Osteocyte (in vitro differentiated cells): ENCODE results near the gene PCDH8. TPM values are rescaled to one million over a fixed set of nuclear protein-coding genes. Genes with fewer than 3 reads are reported as not detected.

Experiments
- DNase-seq: peaks from one replicate; pipeline ENCODE4 v3.0.0; 2021; ENCODE audit warnings: mixed read lengths; ENCODE audit not compliant: unreplicated experiment; ENCODE audit errors: extremely low spot score
- H3K27ac Mint-ChIP-seq: one replicate; pipeline ENCODE4 v1.8.0; 2021; ENCODE audit warnings: mild to moderate bottlenecking, mixed read lengths; ENCODE audit not compliant: unreplicated experiment
- H3K27me3 Mint-ChIP-seq: one replicate; pipeline ENCODE4 v1.8.0; 2021; ENCODE audit warnings: mixed read lengths; ENCODE audit not compliant: unreplicated experiment
- H3K36me3 Mint-ChIP-seq: one replicate; pipeline ENCODE4 v1.8.0; 2021; ENCODE audit warnings: mixed read lengths; ENCODE audit not compliant: unreplicated experiment
- H3K4me1 Mint-ChIP-seq: one replicate; pipeline ENCODE4 v1.8.0; 2021; ENCODE audit warnings: mixed read lengths; ENCODE audit not compliant: unreplicated experiment
- H3K4me3 Mint-ChIP-seq: one replicate; pipeline ENCODE4 v1.8.0; 2021; ENCODE audit warnings: mild to moderate bottlenecking, moderate library complexity, mixed read lengths; ENCODE audit not compliant: unreplicated experiment
- H3K9me3 Mint-ChIP-seq: one replicate; pipeline ENCODE4 v1.8.0; 2021; ENCODE audit warnings: mixed read lengths; ENCODE audit not compliant: unreplicated experiment
- total RNA-seq: library from RNA; stranded (reverse); gene quantifications from 2 replicates; pipeline ENCODE4 v1.2.1, GENCODE V29; 2021
- TF ChIP-seq, protein P1 (sequence below): fragments of 200-600 bp; sonication (generic); IDR thresholded peaks from 2 replicates; pipeline ENCODE4 v1.5.0; 2021; ENCODE audit warnings: antibody characterized with exemption, mild to moderate bottlenecking, moderate library complexity

Gene PCDH8
- total RNA-seq, 1 donor from 2014 or later = not detected

DNA sequence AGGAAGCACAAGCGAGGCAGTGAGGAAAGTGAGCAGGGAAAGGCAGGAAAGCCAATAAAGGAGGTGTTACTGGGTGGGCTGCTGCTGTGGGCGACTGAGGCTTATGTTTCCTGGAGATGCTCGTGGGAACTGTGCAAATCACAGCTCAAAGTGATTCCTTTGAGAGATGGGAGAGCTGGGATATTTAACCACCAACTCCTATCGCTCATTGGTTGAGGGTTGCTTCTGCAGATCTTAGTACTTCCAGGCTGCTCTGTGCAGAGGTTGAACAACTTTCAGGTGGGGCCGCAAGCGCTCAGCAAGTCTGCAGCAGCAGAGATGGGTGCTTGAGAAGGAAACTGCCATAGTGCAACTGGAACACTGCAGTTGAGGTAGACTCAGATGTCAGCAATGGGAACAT is 8.4 kb downstream of the PCDH8 start:
- no peak overlapping the region for H3K4me3 Mint-ChIP-seq
- H3K27ac Mint-ChIP-seq = no peak overlapping the region
- H3K4me1 Mint-ChIP-seq = peaks cover 2% of the 10 kb centered on the region
- no peak for DNase-seq
- peaks cover 23% of the 10 kb centered on the region for H3K27me3 Mint-ChIP-seq
- H3K9me3 Mint-ChIP-seq = peaks cover 4% of the 10 kb centered on the region
- H3K36me3 Mint-ChIP-seq = no peaks in the 10 kb centered on the region
- TF ChIP-seq, protein P1, sequence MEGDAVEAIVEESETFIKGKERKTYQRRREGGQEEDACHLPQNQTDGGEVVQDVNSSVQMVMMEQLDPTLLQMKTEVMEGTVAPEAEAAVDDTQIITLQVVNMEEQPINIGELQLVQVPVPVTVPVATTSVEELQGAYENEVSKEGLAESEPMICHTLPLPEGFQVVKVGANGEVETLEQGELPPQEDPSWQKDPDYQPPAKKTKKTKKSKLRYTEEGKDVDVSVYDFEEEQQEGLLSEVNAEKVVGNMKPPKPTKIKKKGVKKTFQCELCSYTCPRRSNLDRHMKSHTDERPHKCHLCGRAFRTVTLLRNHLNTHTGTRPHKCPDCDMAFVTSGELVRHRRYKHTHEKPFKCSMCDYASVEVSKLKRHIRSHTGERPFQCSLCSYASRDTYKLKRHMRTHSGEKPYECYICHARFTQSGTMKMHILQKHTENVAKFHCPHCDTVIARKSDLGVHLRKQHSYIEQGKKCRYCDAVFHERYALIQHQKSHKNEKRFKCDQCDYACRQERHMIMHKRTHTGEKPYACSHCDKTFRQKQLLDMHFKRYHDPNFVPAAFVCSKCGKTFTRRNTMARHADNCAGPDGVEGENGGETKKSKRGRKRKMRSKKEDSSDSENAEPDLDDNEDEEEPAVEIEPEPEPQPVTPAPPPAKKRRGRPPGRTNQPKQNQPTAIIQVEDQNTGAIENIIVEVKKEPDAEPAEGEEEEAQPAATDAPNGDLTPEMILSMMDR = no peak

DNA sequence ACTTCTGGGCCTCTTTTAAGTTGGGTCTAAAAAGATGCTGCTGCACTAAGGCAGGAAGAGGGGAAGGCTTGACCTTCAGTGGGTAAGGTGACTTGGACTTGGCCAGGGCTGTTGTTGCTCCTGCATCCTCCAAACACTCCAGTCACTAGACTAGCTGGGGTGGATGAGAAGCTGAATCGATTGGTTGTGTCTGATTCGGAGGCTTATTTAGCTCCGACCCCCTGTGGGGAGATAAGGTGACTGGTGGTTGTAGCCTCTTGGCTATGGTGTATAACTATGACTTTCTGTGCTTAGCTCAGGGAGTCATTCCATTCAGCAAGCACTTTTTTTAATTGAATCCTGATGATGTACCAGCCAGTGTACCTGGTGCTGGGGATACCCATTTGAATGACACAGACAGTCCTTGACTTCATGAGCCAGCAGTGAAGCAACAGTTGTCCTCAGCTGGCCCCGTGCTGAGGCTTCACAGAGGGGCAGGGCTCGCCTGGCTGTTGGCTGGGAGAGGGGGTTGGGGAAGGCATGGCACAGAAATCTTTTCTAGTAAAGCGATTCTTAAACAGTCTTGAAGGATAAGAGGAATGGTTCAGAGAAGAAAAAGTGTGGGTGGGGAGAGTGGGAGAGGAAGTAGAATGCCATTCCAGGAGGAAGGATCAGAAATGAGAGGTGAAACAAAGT is 9.9 kb downstream of the PCDH8 start:
- Mint-ChIP-seq H3K9me3 (no peaks in the 10 kb centered on the region), H3K4me1 (no peaks in the 10 kb centered on the region), H3K27me3 (peaks cover 11% of the 10 kb centered on the region), H3K4me3 (no peak overlapping the region), H3K36me3 (no peaks in the 10 kb centered on the region), H3K27ac (no peak overlapping the region)
- no peak for DNase-seq
- TF ChIP-seq, protein P1 = no peak

GRCh38 chr13:52837850-52838249 is 10.6 kb downstream of the PCDH8 start:
- H3K27ac Mint-ChIP-seq = no peak overlapping the region
- TF ChIP-seq, protein P1 = no peak
- no peak for DNase-seq
- H3K36me3 Mint-ChIP-seq = no peaks in the 10 kb centered on the region
- peaks cover 4% of the 10 kb centered on the region for H3K27me3 Mint-ChIP-seq
- H3K4me3 Mint-ChIP-seq = no peak overlapping the region
- H3K9me3 Mint-ChIP-seq = no peaks in the 10 kb centered on the region
- no peaks in the 10 kb centered on the region for H3K4me1 Mint-ChIP-seq

DNA sequence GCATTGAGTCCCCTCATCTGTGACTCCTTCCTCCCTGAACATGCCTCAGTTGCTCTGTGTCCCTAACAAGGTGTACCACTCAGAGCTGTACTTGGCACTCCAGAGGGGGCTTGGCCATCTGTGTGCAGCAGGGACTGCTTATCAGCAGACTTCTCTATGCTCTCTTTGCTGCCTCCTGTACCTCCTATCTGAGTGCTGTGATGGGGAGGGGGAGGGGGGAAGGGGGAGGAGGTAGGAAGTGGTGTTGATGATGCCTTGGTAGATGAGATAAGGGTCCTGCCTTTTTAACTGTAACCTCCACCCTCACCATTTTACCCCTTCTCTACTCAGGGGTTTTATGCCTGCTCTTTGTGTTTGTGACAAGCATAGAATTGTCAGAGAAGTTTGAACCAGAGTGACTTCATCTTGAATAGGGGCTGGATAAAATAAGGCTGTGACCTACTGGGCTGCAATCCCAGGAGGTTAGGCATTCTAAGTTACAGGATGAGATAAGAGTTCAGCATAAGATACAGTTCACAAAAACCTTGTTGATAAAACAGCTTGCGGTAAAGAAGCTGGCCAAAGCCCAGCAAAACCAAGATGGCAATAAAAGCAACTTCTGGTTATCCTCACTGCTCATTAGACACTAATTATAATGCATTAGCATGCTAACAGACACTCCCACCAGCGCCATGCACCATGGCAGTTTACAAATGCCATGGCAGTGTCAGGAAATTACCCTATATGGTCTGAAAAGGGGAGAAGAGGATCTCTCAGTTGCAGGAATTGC is 13.2 kb downstream of the PCDH8 start:
- TF ChIP-seq, protein P1 = no peak
- no peak for DNase-seq
- Mint-ChIP-seq H3K27me3 (no peaks in the 10 kb centered on the region), H3K4me3 (no peak overlapping the region), H3K9me3 (no peaks in the 10 kb centered on the region), H3K4me1 (no peaks in the 10 kb centered on the region), H3K27ac (no peak overlapping the region), H3K36me3 (no peaks in the 10 kb centered on the region)

DNA sequence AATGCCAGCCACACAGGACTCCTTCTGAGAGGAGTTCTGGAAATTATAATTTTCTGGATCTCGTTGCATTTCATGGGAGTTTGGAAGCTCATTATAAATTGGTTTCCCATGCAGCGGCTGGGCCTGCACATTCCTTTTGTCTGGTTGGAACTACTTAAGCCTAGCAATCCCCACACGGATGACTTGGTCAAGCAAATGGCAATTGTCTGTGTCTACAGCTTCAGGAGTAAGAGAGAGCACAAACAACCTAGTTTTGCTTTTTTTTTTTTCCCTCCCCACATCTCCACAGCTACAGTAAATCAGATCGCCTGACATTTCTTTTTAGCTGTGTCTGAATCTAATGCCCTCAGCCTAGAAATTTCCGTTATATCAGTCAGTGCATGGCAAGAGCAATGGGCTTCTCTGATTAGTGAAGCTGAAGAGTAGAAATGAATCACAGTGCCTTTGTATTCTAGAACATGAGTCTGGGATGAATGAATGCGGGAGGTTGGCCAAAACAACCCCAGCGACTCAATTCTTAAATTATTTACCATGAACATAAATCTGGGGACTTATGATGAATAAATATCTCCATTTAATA is 15.1 kb downstream of the PCDH8 start:
- Mint-ChIP-seq H3K9me3 (no peaks in the 10 kb centered on the region), H3K4me1 (no peaks in the 10 kb centered on the region), H3K27ac (no peak overlapping the region), H3K36me3 (no peaks in the 10 kb centered on the region), H3K4me3 (no peak overlapping the region), H3K27me3 (no peaks in the 10 kb centered on the region)
- DNase-seq = no peak
- TF ChIP-seq, protein P1 = no peak
